Activated T-cell treated with anti-CD3 and anti-CD28 coated beads, Interleukin-2, amount 50 U/mL, for 24 hours (primary cell): ENCODE results near the gene PPP2CA.
A peak's percentile ranks its signal among the peaks of the same experiment; 100 is the strongest.
"Not testable (repeated sequence)": the region's sequence is repeated elsewhere in the genome, so short reads cannot be mapped to it uniquely, and the experiment has no call there.

Experiments
- DNase-seq: peaks from one replicate; pipeline ENCODE4 v3.0.0-alpha.2; 2020
- H3K27ac Mint-ChIP-seq: 2 replicates; pipeline ENCODE4 v1.8.0; 2020; ENCODE audit warnings: mild to moderate bottlenecking, mixed read lengths
- H3K27me3 Mint-ChIP-seq: 2 replicates; pipeline ENCODE4 v1.8.0; 2020; ENCODE audit warnings: mixed read lengths
- H3K36me3 Mint-ChIP-seq: 2 replicates; pipeline ENCODE4 v1.8.0; 2020; ENCODE audit warnings: low read depth, mixed read lengths
- H3K4me1 Mint-ChIP-seq: 2 replicates; pipeline ENCODE4 v1.8.0; 2020; ENCODE audit warnings: low read depth, mixed read lengths
- H3K4me3 Mint-ChIP-seq: 2 replicates; pipeline ENCODE4 v1.8.0; 2020; ENCODE audit warnings: mild to moderate bottlenecking, moderate library complexity, mixed read lengths
- H3K9me3 Mint-ChIP-seq: 2 replicates; pipeline ENCODE4 v1.8.0; 2020; ENCODE audit warnings: mixed read lengths

The PPP2CA gene

GRCh38 chr5:134224888-134225779 is 739 bp downstream of the PPP2CA start:
- Mint-ChIP-seq H3K4me3 (peak overlapping the region; percentile 98), H3K9me3 (no peaks in the 10 kb centered on the region), H3K27me3 (no peaks in the 10 kb centered on the region), H3K27ac (peak overlapping the region; percentile 99), H3K4me1 (peaks cover 63% of the 10 kb centered on the region), H3K36me3 (peaks cover 61% of the 10 kb centered on the region)
- peak; percentile 79 for DNase-seq

DNA sequence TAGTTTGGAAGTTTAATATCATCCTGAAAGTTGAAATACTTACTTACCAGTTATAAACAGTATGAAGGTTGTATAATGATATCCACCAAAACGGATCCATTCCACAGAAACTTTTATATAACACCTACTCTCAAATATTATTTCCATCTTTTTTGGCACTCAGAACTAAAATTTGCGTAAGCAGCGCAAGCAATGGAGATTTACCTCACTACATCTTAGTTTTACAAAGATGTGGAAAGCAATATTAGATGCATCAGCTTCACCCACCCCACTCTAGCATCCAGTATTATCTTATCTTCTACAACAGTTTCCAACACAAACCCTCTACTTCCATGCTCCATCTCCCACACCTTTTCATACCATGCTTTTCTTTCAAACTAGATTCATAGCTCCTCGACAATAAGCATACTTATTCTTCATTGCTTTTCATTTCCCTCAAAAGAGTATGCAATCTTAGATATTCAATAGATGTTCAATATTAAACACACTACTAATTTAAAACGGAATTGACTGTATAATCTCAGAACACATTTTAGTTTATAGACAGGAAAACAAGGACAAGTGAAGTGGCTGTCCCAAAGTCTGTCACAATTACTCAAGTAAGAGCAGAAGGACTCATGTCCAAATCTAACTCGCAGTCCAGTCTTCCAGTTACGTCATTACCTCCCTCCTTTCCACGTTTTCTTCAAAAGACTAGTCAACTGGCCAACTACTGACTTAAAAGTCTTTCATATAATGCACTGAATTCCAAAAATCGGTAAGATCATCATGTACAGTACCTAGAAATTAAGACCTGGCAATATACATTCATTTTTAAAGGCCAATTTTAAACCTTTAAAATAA is 2.2 kb downstream of the PPP2CA start:
- H3K36me3 Mint-ChIP-seq: peaks cover 76% of the 10 kb centered on the region
- DNase-seq: no peak
- no peaks in the 10 kb centered on the region for H3K27me3 Mint-ChIP-seq

DNA sequence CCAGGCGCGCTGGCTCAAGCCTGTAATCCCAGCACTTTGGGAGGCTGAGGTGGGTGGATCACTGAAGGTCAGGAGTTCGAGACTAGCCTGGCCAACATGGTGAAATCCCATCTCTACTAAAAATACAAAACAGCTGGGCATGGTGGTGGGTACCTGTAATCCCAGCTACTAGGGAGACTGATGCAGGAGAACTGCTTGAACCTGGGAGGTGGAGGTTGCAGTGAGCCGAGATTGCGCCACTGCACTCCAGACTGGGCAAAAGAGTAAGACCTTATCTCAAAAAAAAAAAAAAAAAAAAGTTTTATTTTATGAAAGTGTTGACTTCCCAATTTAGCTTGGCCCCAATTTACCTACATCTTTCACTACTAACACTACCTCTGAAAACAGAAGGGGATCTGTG is 4.2 kb downstream of the PPP2CA start:
- not testable (repeated sequence) for H3K27me3 Mint-ChIP-seq, DNase-seq, H3K9me3 Mint-ChIP-seq
- peak overlapping the region; percentile 98 for H3K4me3 Mint-ChIP-seq
- peaks cover 90% of the 10 kb centered on the region for H3K36me3 Mint-ChIP-seq
- H3K27ac Mint-ChIP-seq: peak overlapping the region; percentile 79
- H3K4me1 Mint-ChIP-seq: peaks cover 70% of the 10 kb centered on the region

More for the DNA sequence above, 2.2 kb downstream of the PPP2CA start:
- Mint-ChIP-seq H3K9me3 (no peaks in the 10 kb centered on the region), H3K27ac (peak overlapping the region; percentile 99), H3K4me1 (peaks cover 74% of the 10 kb centered on the region), H3K4me3 (peak overlapping the region; percentile 98)

DNA sequence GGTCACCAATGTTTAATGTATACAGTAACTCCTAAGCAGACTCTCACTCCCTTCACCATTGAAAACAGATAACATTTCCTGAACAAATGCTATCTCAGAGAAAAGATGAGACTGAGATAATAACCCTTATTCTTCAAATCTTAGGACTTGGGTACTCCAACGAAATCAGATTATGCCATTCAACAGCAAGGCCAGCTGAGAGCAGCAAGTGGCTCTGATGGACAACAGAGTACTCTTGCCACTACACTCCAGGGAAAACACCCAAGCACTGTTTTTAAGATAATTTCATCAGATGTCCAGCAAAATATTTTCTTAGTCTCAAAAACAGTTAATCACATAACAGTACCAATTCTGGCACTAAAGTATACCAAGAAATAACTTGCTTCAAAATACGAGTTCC is 10.1 kb downstream of the PPP2CA start:
- Mint-ChIP-seq H3K9me3 (no peaks in the 10 kb centered on the region), H3K27ac (peak overlapping the region; percentile 37), H3K27me3 (no peaks in the 10 kb centered on the region), H3K4me3 (no peak overlapping the region), H3K36me3 (peaks cover 72% of the 10 kb centered on the region), H3K4me1 (peaks cover 75% of the 10 kb centered on the region)
- no peak for DNase-seq

DNA sequence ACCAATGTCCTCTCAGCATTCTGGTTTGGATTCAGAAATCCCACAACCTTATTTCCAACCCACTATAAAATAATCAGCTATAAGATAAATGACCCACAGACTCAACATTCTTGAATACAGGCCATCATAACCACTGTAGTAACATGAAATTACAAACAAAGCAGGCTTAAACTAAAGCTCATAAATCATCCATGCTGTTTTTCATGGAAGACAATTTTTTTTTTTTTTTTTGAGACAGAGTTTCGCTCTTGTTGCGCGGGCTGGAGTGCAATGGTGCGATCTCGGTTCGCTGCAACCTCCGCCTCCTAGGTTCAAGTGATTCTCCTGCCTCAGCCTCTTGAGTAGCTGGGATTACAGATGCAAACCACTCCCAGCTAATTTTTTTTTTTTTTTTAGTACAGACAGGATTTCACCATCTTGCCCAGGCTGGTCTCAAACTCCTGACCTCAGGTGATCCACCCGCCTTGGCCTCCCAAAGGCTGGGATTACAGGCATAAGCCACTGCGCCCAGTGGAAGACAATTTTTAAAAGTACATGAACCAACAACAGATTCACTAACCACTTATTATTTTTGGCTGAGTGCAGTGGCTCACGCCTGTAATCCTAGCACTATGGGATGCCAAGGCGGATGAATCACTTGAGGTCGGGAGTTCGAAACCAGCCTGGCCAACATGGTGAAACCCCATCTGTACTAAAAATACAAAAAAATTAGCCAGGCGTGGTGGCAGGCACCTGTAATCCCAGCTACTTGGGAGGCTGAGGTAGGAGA is 14.4 kb downstream of the PPP2CA start:
- not testable (repeated sequence) for DNase-seq, H3K9me3 Mint-ChIP-seq, H3K4me3 Mint-ChIP-seq, H3K27me3 Mint-ChIP-seq, H3K27ac Mint-ChIP-seq
- Mint-ChIP-seq H3K36me3 (peaks cover 47% of the 10 kb centered on the region), H3K4me1 (peaks cover 67% of the 10 kb centered on the region)

GRCh38 chr5:134209477-134210245 is 16.2 kb downstream of the PPP2CA start:
- no peak for DNase-seq
- Mint-ChIP-seq H3K4me3 (no peak overlapping the region), H3K27ac (peak overlapping the region; percentile 64), H3K4me1 (peaks cover 61% of the 10 kb centered on the region), H3K9me3 (no peaks in the 10 kb centered on the region), H3K27me3 (no peaks in the 10 kb centered on the region), H3K36me3 (peaks cover 55% of the 10 kb centered on the region)

DNA sequence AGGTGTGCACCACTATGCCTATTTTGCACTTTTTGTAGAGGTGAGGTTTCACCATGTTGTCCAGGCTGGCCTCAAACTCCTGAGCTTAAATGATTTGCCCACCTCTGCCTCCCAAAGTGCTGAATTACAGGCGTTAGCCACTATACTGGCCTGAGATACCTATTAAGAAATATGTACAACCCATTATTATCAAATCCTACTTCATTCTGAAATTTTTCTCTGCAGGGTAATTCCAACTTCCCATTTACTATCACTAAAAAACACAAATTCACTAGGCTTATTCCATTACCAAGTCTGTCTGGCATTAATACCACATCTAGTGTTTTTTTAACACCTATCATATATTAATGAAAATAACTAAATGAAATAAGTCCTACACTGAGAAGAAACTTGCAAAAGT is 18.2 kb downstream of the PPP2CA start:
- no peak for DNase-seq
- Mint-ChIP-seq H3K27ac (no peak overlapping the region), H3K27me3 (no peaks in the 10 kb centered on the region), H3K36me3 (peaks cover 59% of the 10 kb centered on the region), H3K4me1 (peaks cover 46% of the 10 kb centered on the region), H3K9me3 (no peaks in the 10 kb centered on the region), H3K4me3 (no peak overlapping the region)

DNA sequence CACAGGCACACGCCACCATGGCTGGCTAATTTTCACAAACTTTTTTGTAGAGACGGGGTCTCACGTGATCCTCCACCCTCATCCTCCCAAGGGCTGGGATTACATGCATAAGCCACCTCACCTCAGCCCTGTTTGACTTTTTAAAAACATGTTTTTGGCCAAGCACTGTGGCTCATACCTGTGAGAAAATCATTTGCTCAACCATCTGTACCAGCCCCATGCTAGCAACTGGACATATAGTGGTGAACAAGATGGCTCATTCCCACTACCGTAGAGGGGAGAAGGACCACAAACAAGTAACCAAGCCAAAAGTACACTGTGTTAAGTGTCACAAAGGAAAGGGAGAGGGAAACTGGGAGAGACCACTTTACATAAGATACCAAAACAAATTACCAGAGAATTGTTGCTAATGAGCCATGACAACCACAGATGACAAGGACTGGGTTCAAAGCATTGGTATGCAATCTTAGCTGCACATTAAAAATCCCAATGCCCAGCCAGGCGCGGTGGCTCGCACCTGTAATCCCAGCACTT is 19.2 kb downstream of the PPP2CA start:
- peaks cover 63% of the 10 kb centered on the region for H3K36me3 Mint-ChIP-seq
- no peak for DNase-seq
- no peak overlapping the region for H3K4me3 Mint-ChIP-seq
- no peaks in the 10 kb centered on the region for H3K9me3 Mint-ChIP-seq
- no peak overlapping the region for H3K27ac Mint-ChIP-seq
- no peaks in the 10 kb centered on the region for H3K27me3 Mint-ChIP-seq
- peaks cover 37% of the 10 kb centered on the region for H3K4me1 Mint-ChIP-seq

- Mint-ChIP-seq H3K9me3 (no peaks in the 10 kb centered on the region), H3K4me3 (no peak overlapping the region), H3K36me3 (peaks cover 80% of the 10 kb centered on the region), H3K27me3 (no peaks in the 10 kb centered on the region), H3K27ac (peak overlapping the region; percentile 39), H3K4me1 (peaks cover 23% of the 10 kb centered on the region)
- no peak for DNase-seq
These were observed 21.3 kb downstream of the PPP2CA start for GRCh38 chr5:134204575-134204974.

DNA sequence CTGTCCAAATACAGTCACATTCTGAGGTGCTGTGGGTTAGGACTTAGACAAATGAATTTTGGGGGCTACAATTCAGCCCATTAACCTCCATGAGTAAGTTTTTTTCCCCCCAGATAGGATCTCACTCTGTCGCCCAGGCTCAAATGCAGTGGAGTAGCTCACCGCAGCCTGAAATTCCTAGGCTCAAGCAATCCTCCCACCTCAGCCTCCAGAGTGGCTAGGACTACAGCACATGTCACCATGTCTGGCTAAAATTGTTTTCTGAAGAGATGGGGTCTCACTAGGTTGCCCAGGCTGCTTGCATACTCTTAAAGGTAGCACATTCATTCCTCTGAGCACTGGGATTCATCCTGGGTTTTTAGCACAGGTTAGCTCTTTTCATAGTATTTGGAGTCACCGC is 22.2 kb downstream of the PPP2CA start:
- Mint-ChIP-seq H3K36me3 (peaks cover 82% of the 10 kb centered on the region), H3K27ac (no peak overlapping the region)

GRCh38 chr5:134195666-134196065 is 30.2 kb downstream of the PPP2CA start:
- peaks cover 74% of the 10 kb centered on the region for H3K36me3 Mint-ChIP-seq
- H3K27me3 Mint-ChIP-seq: no peaks in the 10 kb centered on the region
- no peak for DNase-seq
- no peaks in the 10 kb centered on the region for H3K9me3 Mint-ChIP-seq
- no peak overlapping the region for H3K4me3 Mint-ChIP-seq
- H3K27ac Mint-ChIP-seq: no peak overlapping the region
- no peaks in the 10 kb centered on the region for H3K4me1 Mint-ChIP-seq

More for the DNA sequence above, 22.2 kb downstream of the PPP2CA start:
- no peak overlapping the region for H3K4me3 Mint-ChIP-seq
- H3K4me1 Mint-ChIP-seq: peaks cover 15% of the 10 kb centered on the region
- H3K27me3 Mint-ChIP-seq: no peaks in the 10 kb centered on the region
- DNase-seq: no peak
- no peaks in the 10 kb centered on the region for H3K9me3 Mint-ChIP-seq

- Mint-ChIP-seq H3K4me1 (no peaks in the 10 kb centered on the region), H3K4me3 (no peak overlapping the region), H3K27ac (no peak overlapping the region), H3K27me3 (no peaks in the 10 kb centered on the region), H3K9me3 (no peaks in the 10 kb centered on the region), H3K36me3 (peaks cover 8% of the 10 kb centered on the region)
- DNase-seq: no peak
These were observed 36.8 kb downstream of the PPP2CA start for GRCh38 chr5:134189031-134189430.

GRCh38 chr5:134188092-134188491 is 37.8 kb downstream of the PPP2CA start:
- no peaks in the 10 kb centered on the region for H3K4me1 Mint-ChIP-seq
- H3K9me3 Mint-ChIP-seq: no peaks in the 10 kb centered on the region
- H3K27me3 Mint-ChIP-seq: no peaks in the 10 kb centered on the region
- no peak overlapping the region for H3K4me3 Mint-ChIP-seq
- peak overlapping the region; percentile 35 for H3K27ac Mint-ChIP-seq
- H3K36me3 Mint-ChIP-seq: peaks cover 2% of the 10 kb centered on the region
- no peak for DNase-seq
